GM19240 (cell line): ENCODE results near the gene CHN2.

Experiments
- DNase-seq: peaks from one replicate; pipeline ENCODE4 v3.0.0; 2011; ENCODE audit warnings: low spot score; ENCODE audit not compliant: insufficient read length

The CHN2 gene

DNA sequence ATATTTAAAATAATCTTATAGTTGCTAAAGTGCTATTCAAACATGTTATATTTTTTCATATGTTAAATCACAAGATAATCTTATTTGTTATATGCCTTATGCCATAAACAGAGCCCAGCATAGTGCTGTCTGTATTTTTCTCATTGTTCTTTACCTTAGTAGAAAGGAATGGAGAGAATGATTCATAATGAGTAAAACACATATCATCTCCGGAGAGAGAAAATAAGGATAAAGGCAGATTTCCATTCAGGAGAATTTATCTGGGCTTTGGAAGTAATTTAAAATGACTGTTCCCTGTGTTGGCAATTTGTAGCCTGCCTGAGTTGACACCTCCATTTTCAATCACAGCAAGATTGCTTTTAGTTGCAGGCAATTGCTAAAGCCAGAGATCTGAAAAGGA is 30.2 kb downstream of the CHN2 start:
- DNase-seq, result no peak

DNA sequence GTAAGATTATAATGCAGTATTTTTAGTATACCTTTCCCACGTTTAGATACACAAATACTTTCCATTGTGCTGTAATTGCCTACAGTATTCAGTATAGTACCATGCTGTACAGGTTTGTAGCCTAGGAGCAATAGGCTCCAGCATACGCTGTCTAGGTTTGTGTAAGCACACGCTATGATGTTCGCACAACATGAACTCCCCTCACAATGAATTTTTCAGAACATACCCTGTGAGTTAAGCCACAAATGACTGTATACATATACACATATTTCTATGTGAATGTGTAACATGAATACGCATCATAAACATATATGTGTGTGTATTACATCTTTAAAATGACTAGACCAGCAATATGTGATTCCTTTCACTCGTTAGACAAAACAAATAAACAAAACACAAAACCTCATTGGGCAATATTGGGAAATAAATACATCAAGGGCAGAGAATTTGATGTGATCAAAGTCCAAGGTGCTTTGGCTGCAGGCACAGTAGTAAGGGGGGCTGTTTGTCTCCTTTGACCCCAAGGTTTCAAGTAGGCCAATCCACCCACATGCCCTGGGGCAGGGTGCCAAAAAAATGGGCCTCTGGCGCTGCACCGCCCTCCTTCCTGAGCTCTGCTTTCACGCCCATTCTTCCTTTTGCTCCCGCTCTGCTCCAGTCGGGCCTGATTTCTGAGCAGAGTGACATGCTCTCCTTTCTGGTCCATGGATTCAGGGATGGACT is 33.9 kb downstream of the CHN2 start:
- DNase-seq, result no peak

DNA sequence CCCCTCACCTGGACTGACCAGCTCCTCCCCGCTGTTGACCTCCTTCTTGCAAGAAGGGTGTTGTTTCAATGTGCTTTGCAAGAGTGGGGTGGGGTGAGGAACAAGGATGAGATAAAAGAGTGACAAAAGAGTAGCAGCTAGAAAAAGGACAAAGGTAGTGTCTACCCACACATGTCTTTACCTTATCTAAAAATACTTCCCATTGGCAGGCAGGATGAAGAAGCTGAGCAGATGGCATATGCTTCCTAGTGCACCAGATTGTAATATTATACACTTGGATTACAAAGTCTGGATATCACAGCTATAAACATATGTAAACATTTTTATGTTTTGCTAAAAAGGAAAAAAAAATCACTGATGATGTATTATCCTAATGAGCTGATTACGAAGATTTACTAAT is 34.5 kb downstream of the CHN2 start:
- DNase-seq, result no peak

DNA sequence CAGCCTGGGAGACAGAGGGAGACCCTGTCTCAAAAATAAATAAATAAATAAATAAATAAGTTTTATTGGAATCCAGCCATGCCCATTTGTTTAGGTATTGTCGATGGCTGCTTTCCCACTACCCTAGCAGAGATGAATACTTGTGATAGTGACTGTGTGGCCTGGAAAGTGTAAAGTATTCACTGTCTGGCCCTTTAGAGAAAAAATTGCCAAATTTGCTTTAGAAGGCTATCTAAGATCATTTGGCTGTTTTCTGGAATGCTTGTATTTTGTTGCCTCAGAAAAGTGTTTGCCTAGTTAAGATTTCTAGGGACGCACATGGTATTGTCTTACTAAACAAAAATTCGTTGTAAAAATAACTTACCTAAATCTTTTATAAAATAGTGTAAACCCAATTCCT is 35.4 kb downstream of the CHN2 start:
- DNase-seq, result no peak

DNA sequence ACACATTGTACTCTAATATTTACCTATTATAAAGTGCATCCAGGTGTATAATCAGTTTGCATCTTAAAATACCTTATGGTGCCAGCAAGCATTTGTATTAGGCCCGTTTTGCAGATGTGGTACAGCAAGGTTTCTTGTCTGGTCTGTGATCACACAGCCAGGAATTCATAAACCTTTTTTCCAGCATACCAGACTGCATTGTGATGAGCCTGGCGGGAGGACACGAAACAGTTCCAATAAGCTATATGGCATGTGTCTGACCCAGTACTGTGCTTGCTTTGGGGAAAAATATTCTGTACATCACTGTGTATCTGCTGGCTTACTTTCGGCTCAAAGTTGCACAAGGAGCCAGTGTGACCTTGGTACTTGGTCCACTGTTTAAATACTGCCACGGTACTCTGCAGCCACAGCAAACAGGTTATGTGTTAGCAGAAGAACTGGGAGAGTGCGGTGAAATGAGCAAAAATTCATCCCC is 36.3 kb downstream of the CHN2 start:
- DNase-seq, result no peak

DNA sequence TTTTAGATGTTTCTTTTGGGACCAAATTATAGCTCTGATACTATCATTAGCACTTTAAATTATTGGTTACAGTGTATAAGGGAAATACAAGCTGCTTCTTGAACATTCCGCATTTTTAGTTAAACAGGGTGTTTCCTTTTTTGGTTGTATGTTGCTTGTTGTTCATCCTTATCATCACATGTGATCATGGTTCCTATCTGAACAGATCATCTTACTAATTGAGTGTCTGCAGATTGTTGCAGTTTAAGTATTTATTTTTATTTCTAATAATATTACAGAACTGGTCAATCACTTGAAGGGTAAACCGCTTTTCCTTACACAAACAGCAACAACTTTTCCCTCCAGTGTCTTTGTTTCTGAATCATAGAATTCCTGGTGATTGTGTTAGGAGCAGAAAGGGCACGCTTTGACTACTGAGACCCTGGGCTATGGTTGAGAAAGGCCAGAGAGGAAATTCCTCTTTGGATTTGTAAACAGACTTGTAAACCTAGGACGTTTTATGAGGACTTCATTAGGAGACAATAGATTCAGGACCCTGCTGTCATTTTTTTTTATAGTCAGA is 37.2 kb downstream of the CHN2 start:
- DNase-seq, result no peak

DNA sequence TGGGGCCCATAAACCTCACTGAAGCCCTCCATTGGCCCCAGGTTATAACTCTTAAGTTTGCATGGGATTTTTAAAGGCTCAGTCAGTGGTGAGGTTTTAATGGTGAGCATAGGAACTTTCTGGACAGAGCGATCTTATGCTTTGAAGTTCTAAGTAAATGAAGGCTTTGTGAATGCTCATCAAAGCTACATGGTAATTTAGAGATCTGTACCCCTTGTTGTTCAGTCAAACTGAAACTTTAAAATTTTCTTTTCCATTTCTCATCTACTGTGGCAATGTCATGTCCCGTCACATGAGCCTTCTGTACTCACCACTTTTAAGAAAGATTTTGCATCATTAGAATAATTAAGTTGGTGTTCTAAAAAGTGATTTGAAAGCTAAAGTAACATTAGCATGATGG is 39.9 kb downstream of the CHN2 start:
- DNase-seq, result no peak

DNA sequence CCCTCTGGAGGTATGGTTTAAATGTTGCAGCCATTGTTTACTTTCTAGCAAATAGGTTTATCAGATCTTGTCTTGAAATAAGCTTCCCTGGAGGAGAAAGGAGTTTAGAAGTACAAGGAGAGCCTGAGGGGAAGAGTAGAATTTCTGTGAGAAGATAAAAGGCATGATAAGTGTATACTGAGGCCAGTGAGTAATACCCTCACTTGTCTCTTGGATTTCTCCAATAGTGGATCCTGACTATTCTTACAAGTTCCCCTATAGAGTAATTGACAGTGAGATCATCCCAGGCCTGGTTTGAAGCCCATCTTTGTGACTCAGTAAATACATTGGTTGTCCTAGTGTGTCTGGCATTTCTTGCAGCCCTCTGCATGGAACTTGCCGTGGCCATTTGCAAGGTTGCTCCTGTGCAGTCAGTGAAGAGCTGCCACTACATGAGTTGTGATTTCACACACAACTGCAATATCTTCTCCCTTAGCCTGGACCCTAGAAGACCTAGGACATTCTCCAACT is 41.6 kb downstream of the CHN2 start:
- no peak for DNase-seq

DNA sequence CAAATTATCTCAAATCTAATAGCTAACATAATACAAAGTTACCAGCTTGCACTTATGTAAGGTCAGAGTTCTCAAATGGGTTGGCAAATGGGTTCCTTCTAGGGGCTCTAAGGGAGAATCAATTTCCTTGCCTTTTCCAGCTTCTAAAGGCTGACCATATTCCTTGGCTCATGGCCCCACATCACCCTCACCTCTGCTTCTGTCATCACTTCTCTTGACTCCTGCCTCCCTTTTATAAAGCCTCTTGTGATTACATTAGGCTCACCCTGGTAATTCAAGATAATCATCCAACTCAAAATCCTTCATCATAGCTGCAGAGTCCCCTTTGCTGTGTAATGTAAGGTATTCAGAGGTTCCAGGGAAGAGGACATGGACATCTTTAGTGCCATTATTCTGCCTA is 42.1 kb downstream of the CHN2 start:
- DNase-seq, result no peak

DNA sequence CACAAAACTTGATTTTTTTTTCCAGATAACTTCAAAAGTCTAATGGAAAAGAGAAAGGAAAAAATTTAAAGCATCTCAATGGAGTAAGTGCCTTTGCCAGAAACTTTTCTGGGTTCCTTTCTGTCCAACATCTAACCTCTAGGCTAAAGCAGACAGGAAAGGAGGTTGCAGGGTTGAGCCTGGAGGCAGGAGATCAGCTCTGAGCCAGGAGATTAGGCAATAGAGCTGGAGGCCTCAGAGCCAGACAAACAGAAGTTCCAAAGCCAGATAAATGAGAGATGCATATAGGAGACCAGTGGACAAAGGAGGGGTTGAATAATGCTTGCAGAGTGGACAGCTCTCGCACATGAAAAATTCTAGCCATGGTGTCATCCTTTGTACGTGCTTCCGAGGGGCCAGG is 42.9 kb downstream of the CHN2 start:
- no peak for DNase-seq

DNA sequence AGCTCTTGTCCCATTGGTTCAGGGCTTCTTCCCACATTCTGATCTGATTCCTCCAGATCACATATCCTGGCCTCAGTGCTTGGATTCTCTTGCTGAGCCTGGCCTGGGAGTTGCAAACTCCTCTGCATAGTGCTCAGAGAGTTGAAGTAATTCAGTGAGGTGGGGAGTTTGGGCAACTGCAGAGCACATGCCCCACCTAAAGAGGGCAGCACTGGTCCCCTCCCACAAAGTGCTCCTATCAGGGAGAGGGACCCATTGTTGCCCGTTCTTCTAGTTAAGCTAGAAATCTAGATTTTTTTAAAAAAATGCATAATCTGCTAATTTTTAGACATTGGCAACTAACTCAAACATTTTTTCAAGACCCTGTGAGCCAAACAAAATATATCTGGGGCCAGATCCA is 45.1 kb downstream of the CHN2 start:
- no peak for DNase-seq

DNA sequence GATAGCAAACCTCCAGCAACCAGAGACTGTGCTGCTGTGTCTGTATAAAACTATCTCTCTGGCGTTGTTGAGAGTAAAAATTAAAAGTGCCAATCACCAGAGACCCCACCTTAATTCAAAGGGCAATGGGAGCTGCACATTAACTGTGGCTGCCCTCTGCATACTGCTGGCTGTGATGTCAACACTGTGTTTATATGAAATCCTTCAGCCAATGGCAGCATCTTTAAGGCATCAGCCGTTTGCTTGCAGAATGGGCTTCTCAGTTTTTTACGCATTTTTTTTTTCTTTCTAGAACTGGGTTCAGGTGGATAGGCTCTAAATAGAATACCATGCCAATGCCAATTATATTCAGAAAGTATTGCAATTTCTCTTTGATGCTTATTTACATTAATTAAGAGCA is 47.7 kb downstream of the CHN2 start:
- DNase-seq, result no peak

DNA sequence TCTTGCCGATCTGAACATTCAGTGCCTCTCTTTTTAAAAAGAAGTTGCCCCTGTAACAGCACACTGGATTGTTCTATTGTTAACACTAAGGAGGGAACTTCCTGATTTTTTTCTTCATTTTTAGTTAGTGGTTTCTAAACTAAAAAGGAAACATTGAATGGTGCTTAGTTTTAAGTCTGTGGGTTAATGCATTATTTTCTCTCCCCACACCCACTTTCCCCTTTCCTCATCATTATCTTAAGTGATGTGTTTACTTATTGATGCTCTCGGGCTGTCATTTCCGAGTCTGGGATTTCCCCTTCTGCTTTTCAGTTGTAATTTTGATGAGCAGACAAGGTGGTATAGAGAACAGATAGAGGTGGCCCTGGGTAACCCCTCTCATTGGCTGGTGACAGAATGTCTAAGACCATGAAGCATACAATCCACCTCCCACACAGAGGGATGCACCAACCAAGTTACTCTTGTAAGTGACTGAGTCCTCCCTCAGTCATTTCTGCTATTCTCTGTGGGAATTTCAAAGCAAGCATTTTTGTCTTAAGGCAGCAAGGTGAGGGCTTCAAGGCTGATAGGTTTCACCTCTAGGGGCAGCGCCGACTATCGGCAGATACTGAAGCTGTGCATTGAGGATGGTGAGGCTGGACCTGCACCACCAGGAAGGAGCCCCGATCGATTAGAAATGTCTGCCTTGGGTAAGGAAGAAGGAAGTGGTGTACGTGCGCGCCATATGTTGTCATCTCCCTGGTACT is 49.5 kb downstream of the CHN2 start:
- no peak for DNase-seq

DNA sequence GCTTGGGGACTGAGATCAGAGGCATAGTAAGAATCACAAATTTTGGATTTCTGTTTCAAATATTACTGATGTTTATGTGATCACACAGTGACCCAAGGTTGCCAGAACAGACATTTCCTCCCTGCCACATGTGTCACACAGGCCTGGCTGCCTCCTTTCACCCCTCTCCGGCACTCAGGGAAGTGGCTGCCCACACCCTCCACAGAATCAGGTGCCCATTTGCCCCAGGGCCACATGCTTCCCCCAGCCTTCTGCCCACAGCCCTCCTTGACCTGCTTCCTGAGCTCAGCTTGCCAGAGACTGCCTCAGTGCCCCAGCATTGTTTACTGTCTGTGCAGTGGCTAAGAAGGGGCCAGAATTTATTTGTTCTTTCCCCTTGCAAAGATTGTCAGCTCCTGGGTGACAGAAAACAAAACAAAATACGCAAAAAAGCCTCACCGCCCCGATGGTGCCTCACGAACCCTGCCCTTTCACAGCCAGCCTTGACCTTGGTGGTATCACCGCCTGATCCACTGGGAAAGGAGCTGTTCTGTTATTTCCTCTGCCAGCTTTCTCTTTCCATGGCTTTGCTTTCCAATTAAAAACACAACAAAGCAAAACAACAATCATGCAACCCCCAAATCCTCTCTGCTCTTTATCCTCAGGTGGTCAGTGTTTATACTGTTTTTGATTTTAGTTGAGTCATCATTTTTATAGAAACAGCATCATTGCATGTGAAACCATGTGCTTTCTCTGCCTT is 52.8 kb downstream of the CHN2 start:
- DNase-seq, result no peak

DNA sequence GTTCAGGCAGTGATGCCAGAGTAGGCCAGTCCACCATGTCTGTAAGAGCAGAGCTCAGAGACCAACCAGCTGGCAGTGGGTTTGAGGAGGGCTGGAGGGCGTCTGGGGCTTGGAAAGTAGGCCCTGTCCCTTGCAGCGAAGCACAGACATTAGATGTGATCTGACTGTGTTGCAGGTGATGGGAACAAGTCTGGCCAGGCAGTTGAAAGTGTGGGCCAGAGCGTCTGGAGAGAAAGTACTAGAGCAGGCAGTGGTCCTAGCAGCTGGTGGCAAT is 53.3 kb downstream of the CHN2 start:
- DNase-seq, result no peak

DNA sequence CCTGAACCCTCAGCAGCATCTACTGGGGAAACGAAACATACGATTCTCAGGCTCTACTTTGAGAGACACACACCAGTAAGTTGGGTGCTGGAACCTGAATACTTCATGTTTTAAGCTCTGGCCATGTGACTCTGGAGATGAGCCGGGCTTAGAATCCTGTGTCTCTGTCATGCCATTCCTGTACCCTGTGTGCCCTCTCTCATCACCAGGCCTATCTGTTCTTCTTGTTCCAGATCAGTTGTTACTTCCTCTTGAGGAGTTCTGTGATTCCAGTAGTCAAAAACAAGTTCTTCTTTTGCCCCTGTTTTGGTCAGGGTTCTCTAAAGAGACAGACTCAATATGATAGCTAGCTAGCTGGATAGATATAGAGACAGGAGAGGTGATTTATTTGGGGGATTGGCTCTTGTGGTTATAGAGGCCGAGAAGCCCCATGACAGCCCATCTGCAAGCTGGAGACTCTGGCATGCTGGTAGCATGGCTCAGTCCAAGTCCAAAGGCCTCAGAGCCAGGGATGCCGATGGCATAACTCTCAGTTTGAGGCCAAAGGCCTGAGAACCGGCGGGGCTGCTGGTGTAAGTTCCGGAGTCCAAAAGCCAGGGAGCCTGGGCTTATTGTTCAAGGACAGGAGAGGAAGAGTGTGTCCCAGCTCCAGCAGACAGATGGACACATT is 54.3 kb downstream of the CHN2 start:
- DNase-seq, result no peak

DNA sequence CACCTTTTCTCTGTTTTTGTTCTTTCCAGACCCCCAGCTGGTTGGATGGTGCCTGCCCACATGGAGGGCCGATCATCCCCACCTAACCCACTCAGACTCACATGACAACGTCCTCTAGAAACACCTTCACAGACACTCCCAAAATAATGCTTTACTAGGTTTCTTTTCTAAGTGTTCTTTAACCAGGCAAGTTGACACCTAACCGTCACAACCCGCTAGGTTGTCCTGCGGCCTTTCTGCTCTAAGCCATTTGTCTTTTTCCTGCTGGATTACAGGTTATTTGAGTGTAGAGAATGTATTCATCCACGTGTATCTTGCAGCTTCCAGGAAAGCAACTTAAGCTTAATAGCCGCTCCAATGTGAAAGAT is 54.8 kb downstream of the CHN2 start:
- no peak for DNase-seq

DNA sequence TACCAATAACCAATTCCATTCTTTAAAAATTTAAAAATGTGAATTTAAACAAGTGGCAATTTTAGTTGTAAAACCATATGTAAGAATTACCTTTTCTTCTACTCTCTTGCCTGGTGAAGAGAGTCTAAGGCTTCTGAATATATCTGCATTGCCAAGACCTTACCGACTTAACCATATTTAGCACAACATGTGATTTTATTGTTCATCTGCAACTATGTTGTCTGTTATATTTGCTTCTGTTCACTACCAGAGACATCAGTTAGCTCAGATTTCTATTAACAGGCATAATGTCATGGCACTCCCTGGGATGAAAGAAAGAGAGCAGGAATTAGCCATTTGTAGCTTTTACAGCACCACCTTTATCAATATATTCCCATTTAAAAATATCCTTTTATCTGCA is 55.3 kb downstream of the CHN2 start:
- no peak for DNase-seq

DNA sequence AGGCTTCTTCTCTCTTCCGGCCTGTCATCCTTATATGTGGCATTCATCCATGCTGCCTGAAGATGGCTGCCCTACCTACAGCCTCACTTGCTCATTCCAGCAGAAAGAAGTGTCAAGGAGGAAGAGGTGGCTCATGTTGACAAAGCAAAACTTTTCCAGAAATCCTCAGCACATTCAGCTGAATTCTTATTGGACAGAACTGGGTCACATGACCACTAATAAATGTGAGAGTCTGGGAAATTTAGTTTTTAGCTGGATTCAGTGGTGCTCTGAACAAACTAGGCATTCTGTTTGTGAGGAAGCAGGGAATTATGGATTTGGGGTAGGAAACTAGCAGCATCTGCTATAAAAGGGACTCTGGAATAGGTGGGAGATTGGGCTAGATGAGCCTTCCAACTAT is 58.6 kb downstream of the CHN2 start:
- no peak for DNase-seq

DNA sequence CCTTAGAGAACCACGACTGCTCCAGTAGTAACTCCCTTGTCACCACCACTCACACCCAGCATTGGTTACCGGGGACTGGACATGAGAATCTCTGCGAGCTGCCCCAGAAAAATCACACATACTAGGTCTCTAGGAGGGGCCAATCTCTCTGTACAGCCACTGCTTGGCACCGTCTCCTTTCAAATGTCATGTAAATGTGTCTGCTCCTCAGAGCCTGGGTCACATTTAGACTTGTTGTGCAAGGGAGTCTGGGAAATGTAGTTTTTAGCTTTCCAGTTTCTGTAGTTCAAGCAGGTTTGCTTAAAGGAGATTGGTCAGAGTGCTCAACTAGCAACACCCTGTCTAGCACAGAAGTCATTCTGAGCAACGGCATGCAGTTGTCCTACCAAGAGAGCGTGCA is 60.0 kb downstream of the CHN2 start:
- DNase-seq, result no peak

DNA sequence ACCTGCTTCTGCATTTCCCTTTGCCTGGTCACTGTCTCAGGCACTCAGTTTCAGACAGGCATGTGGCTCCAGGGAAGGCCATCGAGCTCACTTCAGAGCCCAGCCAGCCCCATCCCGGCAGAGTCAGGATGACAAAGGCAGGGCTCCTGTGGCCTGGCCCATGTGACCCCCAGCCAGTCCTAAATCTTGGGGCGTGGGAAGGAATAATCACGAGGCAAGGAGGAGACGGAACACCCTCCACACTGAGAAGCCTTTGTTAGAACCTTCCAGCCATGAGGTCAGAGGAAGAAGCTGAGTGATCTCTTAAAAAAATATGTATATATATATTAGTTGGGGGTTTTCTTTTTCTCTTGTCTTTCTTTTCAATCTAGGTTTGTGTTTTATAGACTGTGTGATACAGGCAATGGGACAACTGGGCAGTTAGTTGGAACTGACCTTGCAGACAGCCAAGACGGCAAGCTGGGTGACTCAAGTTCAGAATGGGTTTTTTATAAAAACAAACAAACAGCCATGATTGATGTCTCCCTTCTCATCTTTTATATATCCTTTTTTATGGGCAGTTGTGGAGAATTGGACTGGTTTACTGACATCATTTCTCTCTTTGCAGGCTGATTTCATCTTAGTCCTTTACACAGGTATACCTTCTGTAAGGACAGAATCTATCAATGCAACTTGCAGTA is 60.8 kb downstream of the CHN2 start:
- no peak for DNase-seq
